Peyer's patch (tissue), 4 donors: ENCODE results near the gene CATSPERD.
"Not testable (repeated sequence)": the region's sequence is repeated elsewhere in the genome, so short reads cannot be mapped to it uniquely, and the experiment has no call there.

Experiments
- POLR2A ChIP-seq, 2 donors: fragments of 450-650 bp; IDR thresholded peaks; one replicate each; pipeline ENCODE4 v1.5.1; 2017; ENCODE audit warnings: antibody characterized with exemption in 2 of 2, mild to moderate bottlenecking in 2 of 2, moderate library complexity in 2 of 2
- TF ChIP-seq, protein P1 (sequence below), 6 experiments: fragments of 450-650 bp in 4 of 6; fragments of 200-600 bp in 2 of 6; sonication (generic) in 1 of 6; IDR thresholded peaks; one replicate each; pipeline ENCODE4 v1.5.1; 2017 to 2019; ENCODE audit warnings: antibody characterized with exemption in 6 of 6, mild to moderate bottlenecking in 3 of 6, moderate library complexity in 1 of 6

DNA sequence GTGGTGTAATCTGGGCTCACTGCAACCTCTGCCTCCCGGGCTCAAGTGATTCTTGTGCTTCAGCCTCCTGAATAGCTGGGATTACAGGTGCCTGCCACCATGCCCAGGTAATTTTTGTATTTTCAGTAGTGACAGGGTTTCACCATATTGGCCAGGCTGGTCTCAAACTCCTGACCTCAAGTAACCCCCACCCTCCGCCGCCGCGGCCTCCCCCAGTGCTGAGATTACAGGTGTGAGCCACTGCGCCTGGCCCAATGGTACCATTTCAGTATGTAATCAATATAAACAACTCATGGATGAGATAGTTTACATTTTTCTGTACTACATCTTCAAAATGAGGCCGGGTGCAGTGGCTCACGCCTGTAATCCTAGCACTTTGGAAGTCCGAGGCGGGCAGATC, 24.6 kb downstream of the CATSPERD start:
- TF ChIP-seq, protein P1, sequence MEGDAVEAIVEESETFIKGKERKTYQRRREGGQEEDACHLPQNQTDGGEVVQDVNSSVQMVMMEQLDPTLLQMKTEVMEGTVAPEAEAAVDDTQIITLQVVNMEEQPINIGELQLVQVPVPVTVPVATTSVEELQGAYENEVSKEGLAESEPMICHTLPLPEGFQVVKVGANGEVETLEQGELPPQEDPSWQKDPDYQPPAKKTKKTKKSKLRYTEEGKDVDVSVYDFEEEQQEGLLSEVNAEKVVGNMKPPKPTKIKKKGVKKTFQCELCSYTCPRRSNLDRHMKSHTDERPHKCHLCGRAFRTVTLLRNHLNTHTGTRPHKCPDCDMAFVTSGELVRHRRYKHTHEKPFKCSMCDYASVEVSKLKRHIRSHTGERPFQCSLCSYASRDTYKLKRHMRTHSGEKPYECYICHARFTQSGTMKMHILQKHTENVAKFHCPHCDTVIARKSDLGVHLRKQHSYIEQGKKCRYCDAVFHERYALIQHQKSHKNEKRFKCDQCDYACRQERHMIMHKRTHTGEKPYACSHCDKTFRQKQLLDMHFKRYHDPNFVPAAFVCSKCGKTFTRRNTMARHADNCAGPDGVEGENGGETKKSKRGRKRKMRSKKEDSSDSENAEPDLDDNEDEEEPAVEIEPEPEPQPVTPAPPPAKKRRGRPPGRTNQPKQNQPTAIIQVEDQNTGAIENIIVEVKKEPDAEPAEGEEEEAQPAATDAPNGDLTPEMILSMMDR (IDR thresholded peaks at IDR 0.05): not testable (repeated sequence)
- not testable (repeated sequence) for TF ChIP-seq POLR2A (IDR thresholded peaks at IDR 0.05)
